Type B pancreatic cell (in vitro differentiated cells): ENCODE results near the gene TTLL10. TPM values are rescaled to one million over a fixed set of nuclear protein-coding genes. Genes with fewer than 3 reads are reported as not detected.

Source experiments
- DNase-seq: peaks from one replicate; pipeline ENCODE4 v3.0.0; 2021; ENCODE audit warnings: mixed read lengths; ENCODE audit not compliant: unreplicated experiment; ENCODE audit errors: extremely low spot score
- H3K27ac Mint-ChIP-seq: 2 replicates; pipeline ENCODE4 v1.8.0; 2021; ENCODE audit warnings: mild to moderate bottlenecking, mixed read lengths
- H3K27me3 Mint-ChIP-seq: 2 replicates; pipeline ENCODE4 v1.8.0; 2021; ENCODE audit warnings: mixed read lengths
- H3K36me3 Mint-ChIP-seq: 2 replicates; pipeline ENCODE4 v1.8.0; 2021; ENCODE audit warnings: mixed read lengths
- H3K4me1 Mint-ChIP-seq: one replicate; pipeline ENCODE4 v1.8.0; 2021; ENCODE audit warnings: mixed read lengths; ENCODE audit not compliant: unreplicated experiment
- H3K4me3 Mint-ChIP-seq: 2 replicates; pipeline ENCODE4 v1.8.0; 2021; ENCODE audit warnings: mild to moderate bottlenecking, mixed read lengths
- H3K9me3 Mint-ChIP-seq: 2 replicates; pipeline ENCODE4 v1.8.0; 2021; ENCODE audit warnings: mixed read lengths
- total RNA-seq: library from RNA; stranded (reverse); gene quantifications from 2 replicates; pipeline ENCODE4 v1.2.1, GENCODE V29; 2021; ENCODE audit warnings: low replicate concordance
- TF ChIP-seq, protein P1 (sequence below): fragments of 200-600 bp; sonication (generic); conservative IDR thresholded peaks from 2 replicates; pipeline ENCODE4 v1.5.0; 2021; ENCODE audit warnings: antibody characterized with exemption, mild to moderate bottlenecking

Gene TTLL10
- total RNA-seq, 1 donor from 2014 or later: 1.4 TPM

DNA sequence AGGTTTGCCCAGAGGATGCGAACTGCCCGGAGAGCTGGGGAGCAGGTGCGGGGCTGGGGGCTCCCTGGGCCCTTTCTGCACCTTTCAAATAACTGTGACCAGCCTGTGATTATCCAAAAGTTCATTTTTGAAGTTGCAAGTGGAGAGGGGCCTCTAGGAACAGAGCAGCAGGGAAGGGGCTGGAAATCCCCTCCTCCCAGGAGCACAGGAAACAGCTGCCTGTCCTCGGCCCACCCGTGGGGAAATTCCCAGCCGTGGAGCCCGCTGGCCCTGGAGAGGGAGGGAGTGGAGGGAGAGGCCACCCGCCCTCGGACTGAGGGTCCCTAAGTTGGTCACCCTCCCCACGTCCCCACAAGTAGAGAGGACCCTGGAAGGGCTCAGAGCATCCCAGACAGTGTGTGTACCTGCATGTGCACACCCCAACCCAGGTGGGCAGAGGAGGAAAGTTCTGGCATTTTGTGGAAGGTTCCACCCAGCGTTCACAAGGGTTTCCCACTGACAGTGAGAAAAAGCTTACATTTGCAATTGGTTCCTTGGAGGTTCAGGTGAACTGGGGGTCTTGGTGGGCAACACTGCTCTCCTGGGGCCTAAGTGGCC, 41.5 kb downstream of the TTLL10 start:
- H3K36me3 Mint-ChIP-seq: no peaks in the 10 kb centered on the region
- TF ChIP-seq, protein P1, sequence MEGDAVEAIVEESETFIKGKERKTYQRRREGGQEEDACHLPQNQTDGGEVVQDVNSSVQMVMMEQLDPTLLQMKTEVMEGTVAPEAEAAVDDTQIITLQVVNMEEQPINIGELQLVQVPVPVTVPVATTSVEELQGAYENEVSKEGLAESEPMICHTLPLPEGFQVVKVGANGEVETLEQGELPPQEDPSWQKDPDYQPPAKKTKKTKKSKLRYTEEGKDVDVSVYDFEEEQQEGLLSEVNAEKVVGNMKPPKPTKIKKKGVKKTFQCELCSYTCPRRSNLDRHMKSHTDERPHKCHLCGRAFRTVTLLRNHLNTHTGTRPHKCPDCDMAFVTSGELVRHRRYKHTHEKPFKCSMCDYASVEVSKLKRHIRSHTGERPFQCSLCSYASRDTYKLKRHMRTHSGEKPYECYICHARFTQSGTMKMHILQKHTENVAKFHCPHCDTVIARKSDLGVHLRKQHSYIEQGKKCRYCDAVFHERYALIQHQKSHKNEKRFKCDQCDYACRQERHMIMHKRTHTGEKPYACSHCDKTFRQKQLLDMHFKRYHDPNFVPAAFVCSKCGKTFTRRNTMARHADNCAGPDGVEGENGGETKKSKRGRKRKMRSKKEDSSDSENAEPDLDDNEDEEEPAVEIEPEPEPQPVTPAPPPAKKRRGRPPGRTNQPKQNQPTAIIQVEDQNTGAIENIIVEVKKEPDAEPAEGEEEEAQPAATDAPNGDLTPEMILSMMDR: no peak
- H3K27ac Mint-ChIP-seq: no peak overlapping the region
- no peaks in the 10 kb centered on the region for H3K9me3 Mint-ChIP-seq
- H3K4me1 Mint-ChIP-seq: no peaks in the 10 kb centered on the region
- no peaks in the 10 kb centered on the region for H3K27me3 Mint-ChIP-seq
- no peak for DNase-seq
- H3K4me3 Mint-ChIP-seq: no peak overlapping the region

DNA sequence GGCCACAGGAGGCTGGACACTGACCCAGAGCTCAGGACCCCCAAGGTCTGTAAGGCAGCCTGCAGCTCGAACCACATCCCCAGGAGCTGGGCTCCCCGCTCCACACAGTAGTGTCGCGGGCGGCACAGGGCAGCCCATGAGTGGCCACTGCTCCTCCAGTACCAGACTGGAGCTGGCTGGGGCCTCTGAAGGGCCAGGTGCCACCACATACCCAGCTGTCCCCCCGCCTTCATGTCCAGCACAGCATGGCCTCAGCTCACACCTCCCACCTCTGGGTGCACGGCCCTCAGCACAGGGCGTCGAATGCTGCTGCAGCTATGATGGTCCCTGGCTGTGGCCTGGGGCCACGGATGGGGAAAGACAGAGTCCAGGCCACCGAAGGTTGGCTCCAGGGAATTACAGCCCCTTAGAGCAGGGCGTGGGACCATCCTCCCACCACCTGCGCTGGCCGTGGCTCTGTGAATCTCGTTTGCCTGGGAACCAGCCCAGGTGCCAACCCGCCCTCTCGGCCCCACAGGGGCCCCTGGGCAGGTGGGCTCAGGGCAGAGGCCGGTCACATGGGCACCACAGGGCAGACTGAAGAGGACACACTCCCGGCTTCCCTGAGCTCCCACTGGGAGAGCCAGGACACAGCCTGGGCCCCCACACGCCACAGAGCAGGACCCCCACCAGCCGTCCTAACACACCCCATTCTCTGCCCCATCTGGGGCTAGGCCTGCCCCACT, 42.4 kb downstream of the TTLL10 start:
- no peak for DNase-seq
- no peak overlapping the region for H3K4me3 Mint-ChIP-seq
- no peaks in the 10 kb centered on the region for H3K4me1 Mint-ChIP-seq
- peaks cover 4% of the 10 kb centered on the region for H3K36me3 Mint-ChIP-seq
- no peaks in the 10 kb centered on the region for H3K27me3 Mint-ChIP-seq
- no peak overlapping the region for H3K27ac Mint-ChIP-seq
- H3K9me3 Mint-ChIP-seq: no peaks in the 10 kb centered on the region
- TF ChIP-seq, protein P1: no peak

DNA sequence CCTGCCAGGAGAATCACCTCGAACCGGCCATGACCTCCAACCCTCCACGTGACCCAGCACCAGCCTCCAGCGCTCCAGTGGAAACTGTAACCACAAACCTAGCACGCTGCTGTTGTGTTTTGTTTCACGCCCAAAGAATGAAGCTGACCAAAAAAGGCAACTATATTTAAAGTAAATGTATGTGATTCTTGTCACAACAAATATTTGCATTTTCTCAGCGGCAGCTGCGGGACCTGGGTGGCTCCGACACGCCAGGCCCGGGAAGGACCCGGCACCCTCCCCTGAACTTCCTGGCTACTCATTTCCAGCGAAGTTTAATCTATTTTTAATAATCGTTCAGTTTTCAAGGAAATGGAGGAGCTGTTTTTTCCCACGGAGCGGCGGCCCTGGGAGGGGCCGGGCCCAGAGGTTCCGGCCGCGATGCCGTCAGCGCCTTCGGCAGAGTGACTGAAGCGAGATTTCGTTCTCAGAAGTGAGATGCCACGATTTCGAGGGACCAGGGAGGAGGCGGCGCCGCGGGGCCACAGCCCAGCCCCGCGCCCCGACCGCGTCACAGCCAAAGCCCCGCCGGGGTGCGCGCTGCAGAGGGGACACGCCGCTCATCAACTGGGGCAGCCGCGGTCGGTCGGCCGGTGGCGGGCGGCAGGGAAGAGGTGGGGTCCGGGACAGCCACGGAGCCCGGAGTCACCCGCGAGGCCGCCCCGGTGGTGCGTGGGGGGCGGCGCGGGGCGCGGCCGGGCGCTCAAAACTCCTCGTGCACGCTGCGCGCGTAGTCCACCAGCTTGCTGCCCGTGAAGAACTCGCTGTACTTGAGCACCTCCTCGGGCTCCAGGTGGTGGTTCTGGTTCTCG, 43.3 kb downstream of the TTLL10 start:
- Mint-ChIP-seq H3K4me3 (no peak overlapping the region), H3K27ac (no peak overlapping the region), H3K4me1 (no peaks in the 10 kb centered on the region), H3K36me3 (peaks cover 4% of the 10 kb centered on the region), H3K9me3 (no peaks in the 10 kb centered on the region), H3K27me3 (no peaks in the 10 kb centered on the region)
- TF ChIP-seq, protein P1: no peak
- no peak for DNase-seq

DNA sequence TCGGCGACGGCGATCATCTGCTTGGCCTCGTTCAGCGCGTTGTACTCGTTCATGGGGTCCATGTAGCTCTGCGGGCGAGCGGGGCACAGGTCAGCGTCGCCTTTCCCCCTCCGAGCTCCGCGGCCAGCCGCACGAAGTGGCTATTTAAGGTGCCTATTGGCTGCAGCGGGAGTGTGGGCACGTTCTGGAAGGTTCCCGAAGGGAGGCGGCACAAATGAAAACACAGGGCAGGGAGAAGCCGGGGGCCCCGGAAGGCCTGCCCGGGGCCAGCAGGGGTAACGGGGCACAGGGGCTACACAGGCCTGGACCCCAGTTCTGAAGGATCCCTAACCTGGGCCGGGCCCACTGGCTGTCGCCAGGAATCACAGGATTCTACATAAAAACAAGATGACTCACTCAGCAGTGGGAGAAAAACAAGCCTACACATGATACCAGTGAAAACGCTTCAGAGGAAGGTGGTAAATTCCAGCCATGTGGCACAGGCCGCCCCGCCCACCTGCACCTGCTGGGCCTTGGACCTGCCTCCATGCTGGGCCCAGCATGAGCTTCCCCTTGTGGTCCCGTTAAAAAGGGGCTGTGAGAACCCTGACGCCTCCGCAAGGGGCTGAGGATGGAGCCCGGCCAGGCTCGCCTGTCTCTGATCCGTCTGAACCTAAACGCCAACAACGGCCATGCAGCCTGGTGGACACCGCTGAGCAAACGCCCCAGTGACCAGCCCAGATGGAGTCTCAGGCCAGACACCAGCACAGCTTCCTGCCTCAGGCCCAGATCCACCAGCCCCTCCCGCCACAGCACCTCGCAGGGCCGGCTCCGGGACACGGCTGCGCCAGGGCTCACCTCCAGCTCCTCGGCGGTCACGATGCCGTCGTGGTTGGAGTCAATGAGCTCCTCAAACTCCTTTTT, 44.2 kb downstream of the TTLL10 start:
- TF ChIP-seq, protein P1: no peak

More for the DNA sequence above, 44.2 kb downstream of the TTLL10 start:
- no peak overlapping the region for H3K4me3 Mint-ChIP-seq
- DNase-seq: no peak
- H3K27me3 Mint-ChIP-seq: no peaks in the 10 kb centered on the region
- no peaks in the 10 kb centered on the region for H3K4me1 Mint-ChIP-seq
- peaks cover 7% of the 10 kb centered on the region for H3K36me3 Mint-ChIP-seq
- no peak overlapping the region for H3K27ac Mint-ChIP-seq
- no peaks in the 10 kb centered on the region for H3K9me3 Mint-ChIP-seq
